ENCODE data around the gene PBX1.

DNA sequence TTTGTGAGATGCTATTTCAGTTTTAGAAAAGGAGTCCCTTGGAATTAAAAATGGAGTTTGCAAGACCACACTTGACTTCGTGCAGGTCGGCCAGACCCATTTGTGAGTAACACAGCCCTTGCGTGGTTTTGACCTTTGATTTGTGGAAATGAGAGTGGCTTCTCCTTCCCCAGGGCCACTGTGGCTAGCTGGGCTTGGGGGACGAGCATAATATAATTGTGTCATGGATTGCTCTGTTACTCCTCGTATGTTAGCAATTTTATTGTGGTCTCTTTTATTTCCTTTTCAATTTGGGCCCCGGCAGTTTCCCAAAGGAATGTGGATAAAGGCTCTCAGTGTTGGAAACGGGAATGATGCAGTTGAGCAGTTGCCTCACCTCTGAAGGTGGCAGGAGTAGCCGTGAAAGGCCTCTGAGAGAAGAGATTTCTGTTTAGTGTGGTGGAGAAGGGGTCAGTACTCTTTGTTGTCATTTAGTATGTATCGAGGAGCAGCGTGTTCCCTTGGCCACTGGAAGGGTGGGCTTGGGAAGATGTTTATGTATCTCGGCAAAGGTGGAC is 194.6 kb downstream of the PBX1 start:
- TF ChIP-seq CREB1 (CRISPR knock-in tag; IDR thresholded peaks at IDR 0.05; ENCODE audit: low read depth) (no peak), JUNB (IDR thresholded peaks at IDR 0.05; ENCODE audit: unreplicated experiment) (no peak), POLR2AphosphoS5 (IDR thresholded peaks at IDR 0.05; ENCODE audit: low read depth) (no peak), EZH2 (IDR thresholded peaks at IDR 0.05; ENCODE audit: low read depth, unreplicated experiment) (no peak), STAT1 (IDR thresholded peaks at IDR 0.05; ENCODE audit: unreplicated experiment) (no peak), EZH2phosphoT487 (IDR thresholded peaks at IDR 0.05; ENCODE audit: unreplicated experiment) (no peak), ZNF331 (CRISPR knock-in tag; IDR thresholded peaks at IDR 0.05; ENCODE audit: low read depth) (no peak), ZNF114 (CRISPR knock-in tag; IDR thresholded peaks at IDR 0.05) (no peak), NANOG (IDR thresholded peaks at IDR 0.05; ENCODE audit: borderline replicate concordance) (no peak)
- TF ChIP-seq, protein P1, sequence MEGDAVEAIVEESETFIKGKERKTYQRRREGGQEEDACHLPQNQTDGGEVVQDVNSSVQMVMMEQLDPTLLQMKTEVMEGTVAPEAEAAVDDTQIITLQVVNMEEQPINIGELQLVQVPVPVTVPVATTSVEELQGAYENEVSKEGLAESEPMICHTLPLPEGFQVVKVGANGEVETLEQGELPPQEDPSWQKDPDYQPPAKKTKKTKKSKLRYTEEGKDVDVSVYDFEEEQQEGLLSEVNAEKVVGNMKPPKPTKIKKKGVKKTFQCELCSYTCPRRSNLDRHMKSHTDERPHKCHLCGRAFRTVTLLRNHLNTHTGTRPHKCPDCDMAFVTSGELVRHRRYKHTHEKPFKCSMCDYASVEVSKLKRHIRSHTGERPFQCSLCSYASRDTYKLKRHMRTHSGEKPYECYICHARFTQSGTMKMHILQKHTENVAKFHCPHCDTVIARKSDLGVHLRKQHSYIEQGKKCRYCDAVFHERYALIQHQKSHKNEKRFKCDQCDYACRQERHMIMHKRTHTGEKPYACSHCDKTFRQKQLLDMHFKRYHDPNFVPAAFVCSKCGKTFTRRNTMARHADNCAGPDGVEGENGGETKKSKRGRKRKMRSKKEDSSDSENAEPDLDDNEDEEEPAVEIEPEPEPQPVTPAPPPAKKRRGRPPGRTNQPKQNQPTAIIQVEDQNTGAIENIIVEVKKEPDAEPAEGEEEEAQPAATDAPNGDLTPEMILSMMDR (conservative IDR thresholded peaks at IDR 0.05; ENCODE audit: low read depth in 2 of 2): no peak
- TF ChIP-seq, protein P2, sequence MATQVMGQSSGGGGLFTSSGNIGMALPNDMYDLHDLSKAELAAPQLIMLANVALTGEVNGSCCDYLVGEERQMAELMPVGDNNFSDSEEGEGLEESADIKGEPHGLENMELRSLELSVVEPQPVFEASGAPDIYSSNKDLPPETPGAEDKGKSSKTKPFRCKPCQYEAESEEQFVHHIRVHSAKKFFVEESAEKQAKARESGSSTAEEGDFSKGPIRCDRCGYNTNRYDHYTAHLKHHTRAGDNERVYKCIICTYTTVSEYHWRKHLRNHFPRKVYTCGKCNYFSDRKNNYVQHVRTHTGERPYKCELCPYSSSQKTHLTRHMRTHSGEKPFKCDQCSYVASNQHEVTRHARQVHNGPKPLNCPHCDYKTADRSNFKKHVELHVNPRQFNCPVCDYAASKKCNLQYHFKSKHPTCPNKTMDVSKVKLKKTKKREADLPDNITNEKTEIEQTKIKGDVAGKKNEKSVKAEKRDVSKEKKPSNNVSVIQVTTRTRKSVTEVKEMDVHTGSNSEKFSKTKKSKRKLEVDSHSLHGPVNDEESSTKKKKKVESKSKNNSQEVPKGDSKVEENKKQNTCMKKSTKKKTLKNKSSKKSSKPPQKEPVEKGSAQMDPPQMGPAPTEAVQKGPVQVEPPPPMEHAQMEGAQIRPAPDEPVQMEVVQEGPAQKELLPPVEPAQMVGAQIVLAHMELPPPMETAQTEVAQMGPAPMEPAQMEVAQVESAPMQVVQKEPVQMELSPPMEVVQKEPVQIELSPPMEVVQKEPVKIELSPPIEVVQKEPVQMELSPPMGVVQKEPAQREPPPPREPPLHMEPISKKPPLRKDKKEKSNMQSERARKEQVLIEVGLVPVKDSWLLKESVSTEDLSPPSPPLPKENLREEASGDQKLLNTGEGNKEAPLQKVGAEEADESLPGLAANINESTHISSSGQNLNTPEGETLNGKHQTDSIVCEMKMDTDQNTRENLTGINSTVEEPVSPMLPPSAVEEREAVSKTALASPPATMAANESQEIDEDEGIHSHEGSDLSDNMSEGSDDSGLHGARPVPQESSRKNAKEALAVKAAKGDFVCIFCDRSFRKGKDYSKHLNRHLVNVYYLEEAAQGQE (IDR thresholded peaks at IDR 0.05; ENCODE audit: unreplicated experiment): no peak
- TF ChIP-seq, protein P3, sequence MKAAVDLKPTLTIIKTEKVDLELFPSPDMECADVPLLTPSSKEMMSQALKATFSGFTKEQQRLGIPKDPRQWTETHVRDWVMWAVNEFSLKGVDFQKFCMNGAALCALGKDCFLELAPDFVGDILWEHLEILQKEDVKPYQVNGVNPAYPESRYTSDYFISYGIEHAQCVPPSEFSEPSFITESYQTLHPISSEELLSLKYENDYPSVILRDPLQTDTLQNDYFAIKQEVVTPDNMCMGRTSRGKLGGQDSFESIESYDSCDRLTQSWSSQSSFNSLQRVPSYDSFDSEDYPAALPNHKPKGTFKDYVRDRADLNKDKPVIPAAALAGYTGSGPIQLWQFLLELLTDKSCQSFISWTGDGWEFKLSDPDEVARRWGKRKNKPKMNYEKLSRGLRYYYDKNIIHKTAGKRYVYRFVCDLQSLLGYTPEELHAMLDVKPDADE (IDR thresholded peaks at IDR 0.05): no peak
- TF ChIP-seq, protein P4, sequence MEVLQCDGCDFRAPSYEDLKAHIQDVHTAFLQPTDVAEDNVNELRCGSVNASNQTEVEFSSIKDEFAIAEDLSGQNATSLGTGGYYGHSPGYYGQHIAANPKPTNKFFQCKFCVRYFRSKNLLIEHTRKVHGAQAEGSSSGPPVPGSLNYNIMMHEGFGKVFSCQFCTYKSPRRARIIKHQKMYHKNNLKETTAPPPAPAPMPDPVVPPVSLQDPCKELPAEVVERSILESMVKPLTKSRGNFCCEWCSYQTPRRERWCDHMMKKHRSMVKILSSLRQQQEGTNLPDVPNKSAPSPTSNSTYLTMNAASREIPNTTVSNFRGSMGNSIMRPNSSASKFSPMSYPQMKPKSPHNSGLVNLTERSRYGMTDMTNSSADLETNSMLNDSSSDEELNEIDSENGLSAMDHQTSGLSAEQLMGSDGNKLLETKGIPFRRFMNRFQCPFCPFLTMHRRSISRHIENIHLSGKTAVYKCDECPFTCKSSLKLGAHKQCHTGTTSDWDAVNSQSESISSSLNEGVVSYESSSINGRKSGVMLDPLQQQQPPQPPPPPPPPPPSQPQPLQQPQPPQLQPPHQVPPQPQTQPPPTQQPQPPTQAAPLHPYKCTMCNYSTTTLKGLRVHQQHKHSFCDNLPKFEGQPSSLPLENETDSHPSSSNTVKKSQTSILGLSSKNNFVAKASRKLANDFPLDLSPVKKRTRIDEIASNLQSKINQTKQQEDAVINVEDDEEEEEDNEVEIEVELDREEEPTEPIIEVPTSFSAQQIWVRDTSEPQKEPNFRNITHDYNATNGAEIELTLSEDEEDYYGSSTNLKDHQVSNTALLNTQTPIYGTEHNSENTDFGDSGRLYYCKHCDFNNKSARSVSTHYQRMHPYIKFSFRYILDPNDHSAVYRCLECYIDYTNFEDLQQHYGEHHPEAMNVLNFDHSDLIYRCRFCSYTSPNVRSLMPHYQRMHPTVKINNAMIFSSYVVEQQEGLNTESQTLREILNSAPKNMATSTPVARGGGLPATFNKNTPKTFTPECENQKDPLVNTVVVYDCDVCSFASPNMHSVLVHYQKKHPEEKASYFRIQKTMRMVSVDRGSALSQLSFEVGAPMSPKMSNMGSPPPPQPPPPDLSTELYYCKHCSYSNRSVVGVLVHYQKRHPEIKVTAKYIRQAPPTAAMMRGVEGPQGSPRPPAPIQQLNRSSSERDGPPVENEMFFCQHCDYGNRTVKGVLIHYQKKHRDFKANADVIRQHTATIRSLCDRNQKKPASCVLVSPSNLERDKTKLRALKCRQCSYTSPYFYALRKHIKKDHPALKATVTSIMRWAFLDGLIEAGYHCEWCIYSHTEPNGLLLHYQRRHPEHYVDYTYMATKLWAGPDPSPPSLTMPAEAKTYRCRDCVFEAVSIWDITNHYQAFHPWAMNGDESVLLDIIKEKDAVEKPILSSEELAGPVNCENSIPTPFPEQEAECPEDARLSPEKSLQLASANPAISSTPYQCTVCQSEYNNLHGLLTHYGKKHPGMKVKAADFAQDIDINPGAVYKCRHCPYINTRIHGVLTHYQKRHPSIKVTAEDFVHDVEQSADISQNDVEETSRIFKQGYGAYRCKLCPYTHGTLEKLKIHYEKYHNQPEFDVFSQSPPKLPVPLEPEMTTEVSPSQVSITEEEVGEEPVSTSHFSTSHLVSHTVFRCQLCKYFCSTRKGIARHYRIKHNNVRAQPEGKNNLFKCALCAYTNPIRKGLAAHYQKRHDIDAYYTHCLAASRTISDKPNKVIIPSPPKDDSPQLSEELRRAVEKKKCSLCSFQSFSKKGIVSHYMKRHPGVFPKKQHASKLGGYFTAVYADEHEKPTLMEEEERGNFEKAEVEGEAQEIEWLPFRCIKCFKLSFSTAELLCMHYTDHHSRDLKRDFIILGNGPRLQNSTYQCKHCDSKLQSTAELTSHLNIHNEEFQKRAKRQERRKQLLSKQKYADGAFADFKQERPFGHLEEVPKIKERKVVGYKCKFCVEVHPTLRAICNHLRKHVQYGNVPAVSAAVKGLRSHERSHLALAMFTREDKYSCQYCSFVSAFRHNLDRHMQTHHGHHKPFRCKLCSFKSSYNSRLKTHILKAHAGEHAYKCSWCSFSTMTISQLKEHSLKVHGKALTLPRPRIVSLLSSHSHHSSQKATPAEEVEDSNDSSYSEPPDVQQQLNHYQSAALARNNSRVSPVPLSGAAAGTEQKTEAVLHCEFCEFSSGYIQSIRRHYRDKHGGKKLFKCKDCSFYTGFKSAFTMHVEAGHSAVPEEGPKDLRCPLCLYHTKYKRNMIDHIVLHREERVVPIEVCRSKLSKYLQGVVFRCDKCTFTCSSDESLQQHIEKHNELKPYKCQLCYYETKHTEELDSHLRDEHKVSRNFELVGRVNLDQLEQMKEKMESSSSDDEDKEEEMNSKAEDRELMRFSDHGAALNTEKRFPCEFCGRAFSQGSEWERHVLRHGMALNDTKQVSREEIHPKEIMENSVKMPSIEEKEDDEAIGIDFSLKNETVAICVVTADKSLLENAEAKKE (CRISPR knock-in tag; IDR thresholded peaks at IDR 0.05): no peak

Data from GM23338 (cell line).